ENCODE measurements around the gene FNDC3B. TPM values are rescaled to one million over a fixed set of nuclear protein-coding genes. Genes with fewer than 3 reads are reported as not detected.

Gene FNDC3B
- total RNA-seq, 1 donor from 2014 or later = 160 TPM

GRCh38 chr3:172187511-172187910, 148.1 kb downstream of the FNDC3B start:
- TF ChIP-seq, protein P1, sequence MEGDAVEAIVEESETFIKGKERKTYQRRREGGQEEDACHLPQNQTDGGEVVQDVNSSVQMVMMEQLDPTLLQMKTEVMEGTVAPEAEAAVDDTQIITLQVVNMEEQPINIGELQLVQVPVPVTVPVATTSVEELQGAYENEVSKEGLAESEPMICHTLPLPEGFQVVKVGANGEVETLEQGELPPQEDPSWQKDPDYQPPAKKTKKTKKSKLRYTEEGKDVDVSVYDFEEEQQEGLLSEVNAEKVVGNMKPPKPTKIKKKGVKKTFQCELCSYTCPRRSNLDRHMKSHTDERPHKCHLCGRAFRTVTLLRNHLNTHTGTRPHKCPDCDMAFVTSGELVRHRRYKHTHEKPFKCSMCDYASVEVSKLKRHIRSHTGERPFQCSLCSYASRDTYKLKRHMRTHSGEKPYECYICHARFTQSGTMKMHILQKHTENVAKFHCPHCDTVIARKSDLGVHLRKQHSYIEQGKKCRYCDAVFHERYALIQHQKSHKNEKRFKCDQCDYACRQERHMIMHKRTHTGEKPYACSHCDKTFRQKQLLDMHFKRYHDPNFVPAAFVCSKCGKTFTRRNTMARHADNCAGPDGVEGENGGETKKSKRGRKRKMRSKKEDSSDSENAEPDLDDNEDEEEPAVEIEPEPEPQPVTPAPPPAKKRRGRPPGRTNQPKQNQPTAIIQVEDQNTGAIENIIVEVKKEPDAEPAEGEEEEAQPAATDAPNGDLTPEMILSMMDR (IDR thresholded peaks at IDR 0.05) = no peak
- no peak overlapping the region for H3K4me3 ChIP-seq
- H3K9me3 ChIP-seq = no peaks in the 10 kb centered on the region
- H3K4me1 ChIP-seq = peaks cover 1% of the 10 kb centered on the region
- H3K27ac ChIP-seq = no peak overlapping the region
- DNase-seq (no peak), ATAC-seq (no peak)
- no peaks in the 10 kb centered on the region for H3K36me3 ChIP-seq
- H3K27me3 ChIP-seq = no peaks in the 10 kb centered on the region
- intact Hi-C loops (cut with DNase I) = no loop called here

DNA sequence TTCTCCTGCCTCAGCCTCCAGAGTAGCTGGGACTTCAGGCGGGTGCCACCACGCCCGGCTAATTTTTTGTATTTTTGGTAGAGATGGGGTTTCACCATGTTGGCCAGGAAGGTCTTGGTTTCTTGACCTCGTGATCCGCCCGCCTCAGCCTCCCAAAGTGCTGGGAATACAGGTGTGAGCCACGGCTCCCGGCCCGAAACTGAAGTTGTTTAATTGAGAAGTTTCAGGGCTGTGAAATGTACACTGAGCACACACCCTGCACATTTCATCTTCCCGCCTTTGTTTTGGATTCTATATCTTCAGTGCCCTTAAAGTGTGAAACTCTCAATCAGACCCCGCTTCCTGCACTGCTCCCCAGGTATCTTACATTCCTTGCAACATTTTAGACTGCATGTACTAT, 149.1 kb downstream of the FNDC3B start:
- Histone ChIP-seq H3K9me3 (no peaks in the 10 kb centered on the region), H3K4me3 (no peak overlapping the region), H3K27me3 (no peaks in the 10 kb centered on the region), H3K36me3 (no peaks in the 10 kb centered on the region), H3K27ac (no peak overlapping the region), H3K4me1 (no peaks in the 10 kb centered on the region)
- TF ChIP-seq, protein P1 (IDR thresholded peaks at IDR 0.05) = no peak
- intact Hi-C loops (cut with DNase I) = no loop called here
- ATAC-seq = no peak
- no peak for DNase-seq

- no peak for ATAC-seq
- TF ChIP-seq, protein P1 (IDR thresholded peaks at IDR 0.05) = no peak
- intact Hi-C loops (cut with DNase I) = no loop called here
Measured at GRCh38 chr3:172189213-172189612, 149.8 kb downstream of the FNDC3B start.

GRCh38 chr3:172189987-172190603, 150.7 kb downstream of the FNDC3B start:
- no peak for DNase-seq
- Histone ChIP-seq H3K4me3 (no peak overlapping the region), H3K27ac (no peak overlapping the region), H3K4me1 (peaks cover 2% of the 10 kb centered on the region), H3K36me3 (no peaks in the 10 kb centered on the region), H3K27me3 (no peaks in the 10 kb centered on the region), H3K9me3 (no peaks in the 10 kb centered on the region)
- TF ChIP-seq, protein P1 (IDR thresholded peaks at IDR 0.05) = no peak
- intact Hi-C loops (cut with DNase I) = no loop called here
- no peak for ATAC-seq

More at GRCh38 chr3:172189213-172189612, 149.8 kb downstream of the FNDC3B start:
- Histone ChIP-seq H3K9me3 (no peaks in the 10 kb centered on the region), H3K27ac (no peak overlapping the region), H3K27me3 (no peaks in the 10 kb centered on the region), H3K4me1 (no peaks in the 10 kb centered on the region), H3K36me3 (no peaks in the 10 kb centered on the region), H3K4me3 (no peak overlapping the region)
- no peak for DNase-seq

DNA sequence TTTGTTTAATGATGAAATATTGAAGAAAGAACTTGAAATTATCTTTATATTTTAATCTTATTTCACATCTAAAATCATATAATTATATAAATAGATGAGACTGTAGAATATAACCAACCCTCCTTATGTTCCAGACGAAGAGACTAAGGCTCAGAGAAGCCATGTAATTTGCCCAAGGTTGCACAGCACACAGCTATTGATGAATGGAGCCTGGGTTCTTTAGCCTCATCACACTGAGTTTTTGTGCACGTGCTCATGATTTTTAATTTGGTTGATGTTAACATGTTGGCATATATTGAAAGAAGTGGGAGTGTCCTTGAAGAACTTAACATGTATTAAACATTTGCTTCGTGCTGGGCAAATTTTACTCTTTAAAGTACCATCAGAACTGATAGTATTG, 151.6 kb downstream of the FNDC3B start:
- TF ChIP-seq, protein P1 (IDR thresholded peaks at IDR 0.05) = no peak
- Histone ChIP-seq H3K9me3 (no peaks in the 10 kb centered on the region), H3K36me3 (no peaks in the 10 kb centered on the region), H3K27me3 (no peaks in the 10 kb centered on the region), H3K4me3 (no peak overlapping the region), H3K27ac (no peak overlapping the region), H3K4me1 (peaks cover 7% of the 10 kb centered on the region)
- intact Hi-C loops (cut with DNase I) = no loop called here
- ATAC-seq (no peak), DNase-seq (no peak)

- Histone ChIP-seq H3K36me3 (no peaks in the 10 kb centered on the region), H3K27me3 (no peaks in the 10 kb centered on the region), H3K9me3 (no peaks in the 10 kb centered on the region), H3K27ac (no peak overlapping the region), H3K4me3 (no peak overlapping the region), H3K4me1 (peaks cover 7% of the 10 kb centered on the region)
- ATAC-seq = no peak
- TF ChIP-seq, protein P1 (IDR thresholded peaks at IDR 0.05) = no peak
- intact Hi-C loops (cut with DNase I) = no loop called here
- no peak for DNase-seq
Measured at GRCh38 chr3:172191629-172192028, 152.3 kb downstream of the FNDC3B start.

Measured in upper lobe of right lung (tissue), 1 donor.